Panc1 (cell line): ENCODE results near the gene WDR93. TPM values are rescaled to one million over a fixed set of nuclear protein-coding genes. Genes with fewer than 3 reads are reported as not detected.

Experiments
- ATAC-seq: fragments of 200-7000 bp; cut with Tn5 transposase; 2 replicates; pipeline ENCODE4 v1.9.1; 2020; ENCODE audit warnings: mild to moderate bottlenecking, moderate library complexity
- BruUV-seq: library from RNA; stranded (reverse); fragments of 400-500 nt; replicated peaks from 2 replicates; lab custom pipeline; 2021; lab: Mats Ljungman, UMichigan
- CTCF ChIA-PET: fragments of 300-600 bp; sonication (Branson Sonifier 250); formaldehyde crosslinking; loops from one replicate; lab custom pipeline; 2022; ENCODE audit warnings: antibody characterized with exemption; lab: Charles Lee
- POLR2A ChIA-PET: fragments of 300-600 bp; sonication (Branson Sonifier 250); formaldehyde crosslinking; loops from one replicate; lab custom pipeline; 2022; ENCODE audit warnings: antibody characterized with exemption; lab: Charles Lee
- DNase-seq: peaks from one replicate; pipeline ENCODE4 v3.0.0-alpha.2; 2010; ENCODE audit warnings: low read depth, low spot score
- H3K27ac ChIP-seq: 2 replicates; pipeline ENCODE4 v1.5.1; 2011; ENCODE audit warnings: mild to moderate bottlenecking, low read length, inconsistent platforms
- H3K27me3 ChIP-seq: fragments of 200-500 bp; sonication (Bioruptor generic); 2 replicates; pipeline ENCODE4 v1.6.0; 2014; ENCODE audit warnings: low read length, inconsistent platforms; ENCODE audit not compliant: control insufficient read depth, insufficient read depth
- H3K36me3 ChIP-seq: fragments of 200-500 bp; sonication (Bioruptor generic); 2 replicates; pipeline ENCODE4 v1.5.1; 2014; ENCODE audit warnings: inconsistent platforms, mild to moderate bottlenecking, low read length, moderate library complexity; ENCODE audit not compliant: control insufficient read depth, insufficient read depth
- H3K4me1 ChIP-seq: 2 replicates; pipeline ENCODE4 v1.5.1; 2011; ENCODE audit warnings: inconsistent platforms, mild to moderate bottlenecking, low read length, moderate library complexity; ENCODE audit not compliant: control insufficient read depth, insufficient read depth
- H3K4me3 ChIP-seq, 2 experiments: 2 replicates each; pipeline ENCODE4 v1.5.1; 2011 to 2012; ENCODE audit warnings: low read depth in 2 of 2, low read length in 2 of 2, mild to moderate bottlenecking in 2 of 2, inconsistent platforms in 1 of 2, moderate library complexity in 1 of 2
- H3K9me3 ChIP-seq: fragments of 200-500 bp; sonication (Bioruptor generic); 2 replicates; pipeline ENCODE4 v1.5.1; 2014; ENCODE audit warnings: low read depth, mild to moderate bottlenecking, inconsistent platforms, low read length, moderate library complexity; ENCODE audit not compliant: control insufficient read depth, insufficient read depth
- POLR2AphosphoS5 ChIP-seq: IDR thresholded peaks from 2 replicates; pipeline ENCODE4 v1.6.1; 2012; ENCODE audit warnings: mild to moderate bottlenecking, low read depth, low read length, moderate library complexity
- SIN3A ChIP-seq: IDR thresholded peaks from 2 replicates; pipeline ENCODE4 v1.6.1; 2012; ENCODE audit warnings: low read depth, mild to moderate bottlenecking, low read length, moderate library complexity, borderline replicate concordance; ENCODE audit not compliant: insufficient read depth
- TCF7L2 ChIP-seq: IDR thresholded peaks from 2 replicates; pipeline ENCODE4 v1.6.1; 2011; ENCODE audit warnings: mild to moderate bottlenecking, low read depth, low read length, inconsistent platforms
- in situ Hi-C: cut with HindIII; loops from 2 replicates; pipeline ENCODE4 v1.10.0; 2016; ENCODE audit warnings: low sequenced_read_pairs, low pct_unique_long_range_greater_than_20kb
- intact Hi-C: fragments of 100-400 bp; cut with micrococcal nuclease; formaldehyde crosslinking; loops from one replicate; pipeline ENCODE4 v1.10.0; 2022; ENCODE audit not compliant: unreplicated experiment
- total RNA-seq: library from RNA; stranded (reverse); gene quantifications from one replicate; pipeline ENCODE4 v1.2.1, GENCODE V29; 2021; ENCODE audit not compliant: unreplicated experiment
- TF ChIP-seq, protein P1 (sequence below), 2 experiments: IDR thresholded peaks; 2 replicates each; pipeline ENCODE4 v1.6.1; 2011 to 2012; ENCODE audit warnings: low read depth in 2 of 2, control low read depth in 1 of 2, low read length in 1 of 2, mild to moderate bottlenecking in 1 of 2, moderate library complexity in 1 of 2; ENCODE audit not compliant: insufficient read depth in 1 of 2
- TF ChIP-seq, protein P2 (sequence below): fragments of 450-650 bp; IDR thresholded peaks from 2 replicates; pipeline ENCODE4 v1.5.1; 2017; ENCODE audit warnings: mild to moderate bottlenecking

The WDR93 gene
- total RNA-seq, 1 experiment from 2014 or later, result 0.18 TPM

GRCh38 chr15:89783861-89784685 is 93.5 kb downstream of the WDR93 start:
- BruUV-seq, result no TSS peak
- H3K27ac ChIP-seq, result no peak overlapping the region
- CTCF ChIA-PET, result no interaction called here
- POLR2A ChIA-PET, result no interaction called here
- ATAC-seq, result peak; percentile 49
- H3K4me3 ChIP-seq, result no peak overlapping the region
- TF ChIP-seq POLR2AphosphoS5 (peak; percentile 36), TCF7L2 (no peak), SIN3A (no peak)
- TF ChIP-seq, protein P1, sequence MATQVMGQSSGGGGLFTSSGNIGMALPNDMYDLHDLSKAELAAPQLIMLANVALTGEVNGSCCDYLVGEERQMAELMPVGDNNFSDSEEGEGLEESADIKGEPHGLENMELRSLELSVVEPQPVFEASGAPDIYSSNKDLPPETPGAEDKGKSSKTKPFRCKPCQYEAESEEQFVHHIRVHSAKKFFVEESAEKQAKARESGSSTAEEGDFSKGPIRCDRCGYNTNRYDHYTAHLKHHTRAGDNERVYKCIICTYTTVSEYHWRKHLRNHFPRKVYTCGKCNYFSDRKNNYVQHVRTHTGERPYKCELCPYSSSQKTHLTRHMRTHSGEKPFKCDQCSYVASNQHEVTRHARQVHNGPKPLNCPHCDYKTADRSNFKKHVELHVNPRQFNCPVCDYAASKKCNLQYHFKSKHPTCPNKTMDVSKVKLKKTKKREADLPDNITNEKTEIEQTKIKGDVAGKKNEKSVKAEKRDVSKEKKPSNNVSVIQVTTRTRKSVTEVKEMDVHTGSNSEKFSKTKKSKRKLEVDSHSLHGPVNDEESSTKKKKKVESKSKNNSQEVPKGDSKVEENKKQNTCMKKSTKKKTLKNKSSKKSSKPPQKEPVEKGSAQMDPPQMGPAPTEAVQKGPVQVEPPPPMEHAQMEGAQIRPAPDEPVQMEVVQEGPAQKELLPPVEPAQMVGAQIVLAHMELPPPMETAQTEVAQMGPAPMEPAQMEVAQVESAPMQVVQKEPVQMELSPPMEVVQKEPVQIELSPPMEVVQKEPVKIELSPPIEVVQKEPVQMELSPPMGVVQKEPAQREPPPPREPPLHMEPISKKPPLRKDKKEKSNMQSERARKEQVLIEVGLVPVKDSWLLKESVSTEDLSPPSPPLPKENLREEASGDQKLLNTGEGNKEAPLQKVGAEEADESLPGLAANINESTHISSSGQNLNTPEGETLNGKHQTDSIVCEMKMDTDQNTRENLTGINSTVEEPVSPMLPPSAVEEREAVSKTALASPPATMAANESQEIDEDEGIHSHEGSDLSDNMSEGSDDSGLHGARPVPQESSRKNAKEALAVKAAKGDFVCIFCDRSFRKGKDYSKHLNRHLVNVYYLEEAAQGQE (IDR thresholded peaks at IDR 0.05; ENCODE audit: insufficient read depth in 1 of 2, low read depth in 2 of 2, low read length in 1 of 2), result no peak
- TF ChIP-seq, protein P2, sequence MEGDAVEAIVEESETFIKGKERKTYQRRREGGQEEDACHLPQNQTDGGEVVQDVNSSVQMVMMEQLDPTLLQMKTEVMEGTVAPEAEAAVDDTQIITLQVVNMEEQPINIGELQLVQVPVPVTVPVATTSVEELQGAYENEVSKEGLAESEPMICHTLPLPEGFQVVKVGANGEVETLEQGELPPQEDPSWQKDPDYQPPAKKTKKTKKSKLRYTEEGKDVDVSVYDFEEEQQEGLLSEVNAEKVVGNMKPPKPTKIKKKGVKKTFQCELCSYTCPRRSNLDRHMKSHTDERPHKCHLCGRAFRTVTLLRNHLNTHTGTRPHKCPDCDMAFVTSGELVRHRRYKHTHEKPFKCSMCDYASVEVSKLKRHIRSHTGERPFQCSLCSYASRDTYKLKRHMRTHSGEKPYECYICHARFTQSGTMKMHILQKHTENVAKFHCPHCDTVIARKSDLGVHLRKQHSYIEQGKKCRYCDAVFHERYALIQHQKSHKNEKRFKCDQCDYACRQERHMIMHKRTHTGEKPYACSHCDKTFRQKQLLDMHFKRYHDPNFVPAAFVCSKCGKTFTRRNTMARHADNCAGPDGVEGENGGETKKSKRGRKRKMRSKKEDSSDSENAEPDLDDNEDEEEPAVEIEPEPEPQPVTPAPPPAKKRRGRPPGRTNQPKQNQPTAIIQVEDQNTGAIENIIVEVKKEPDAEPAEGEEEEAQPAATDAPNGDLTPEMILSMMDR, result no peak
- in situ Hi-C loops (no loop called here), intact Hi-C loops (no loop called here)
- peaks cover 21% of the 10 kb centered on the region for H3K4me1 ChIP-seq
- H3K27me3 ChIP-seq, result no peaks in the 10 kb centered on the region
- no peaks in the 10 kb centered on the region; the same call in 1 of the 2 replicates for H3K36me3 ChIP-seq
- no peaks in the 10 kb centered on the region for H3K9me3 ChIP-seq
- DNase-seq, result no peak

- no peaks in the 10 kb centered on the region; the same call in 1 of the 2 replicates for H3K36me3 ChIP-seq
- ChIA-PET POLR2A (no interaction called here), CTCF (no interaction called here)
- H3K27me3 ChIP-seq, result no peaks in the 10 kb centered on the region
- ATAC-seq, result no peak
- no TSS peak for BruUV-seq
- H3K27ac ChIP-seq, result no peak overlapping the region
- peaks cover 21% of the 10 kb centered on the region for H3K4me1 ChIP-seq
- H3K4me3 ChIP-seq, result no peak overlapping the region
- in situ Hi-C loops (no loop called here), intact Hi-C loops (no loop called here)
- no peak for DNase-seq
- TF ChIP-seq POLR2AphosphoS5 (no peak), SIN3A (no peak), TCF7L2 (no peak)
- TF ChIP-seq, protein P1 (IDR thresholded peaks at IDR 0.05; ENCODE audit: insufficient read depth in 1 of 2, low read depth in 2 of 2, low read length in 1 of 2), result no peak
- TF ChIP-seq, protein P2, result no peak
- H3K9me3 ChIP-seq, result no peaks in the 10 kb centered on the region
Observed at GRCh38 chr15:89784686-89784960, 94.0 kb downstream of the WDR93 start.
